NCI-H2107 treated with DMSO at 0.1 percent for 48 hours (cell line): Measurements from ENCODE around the gene ZNF419.
"Not testable (repeated sequence)": the region's sequence is repeated elsewhere in the genome, so short reads cannot be mapped to it uniquely, and the experiment has no call there.

ENCODE experiments used
- DNase-seq: peaks from one replicate; lab custom pipeline; 2025; ENCODE audit not compliant: unreplicated experiment; lab: John Stamatoyannopoulos, UW

ZNF419 gene

GRCh38 chr19:57487477-57488298, at the start of gene ZNF419:
Gene ZNF419, plus strand, starts transcription at chr19:57487750. Its CDS starts 201 bp downstream, at chr19:57487951.
- peak; percentile 86 for DNase-seq

- no peak for DNase-seq
These were observed 49.6 kb upstream of the ZNF419 start for GRCh38 chr19:57437931-57438330.

- no peak for DNase-seq
These were observed 48.6 kb upstream of the ZNF419 start for GRCh38 chr19:57438925-57439324.

GRCh38 chr19:57441979-57442752, 45.4 kb upstream of the ZNF419 start:
- DNase-seq: no peak

GRCh38 chr19:57443121-57443696, 44.3 kb upstream of the ZNF419 start:
- no peak for DNase-seq

- DNase-seq: no peak
These were observed 35.2 kb upstream of the ZNF419 start for GRCh38 chr19:57452307-57452706.

- no peak for DNase-seq
These were observed 21.7 kb upstream of the ZNF419 start for GRCh38 chr19:57465680-57466381.

GRCh38 chr19:57466489-57466888, 21.1 kb upstream of the ZNF419 start:
- no peak for DNase-seq

GRCh38 chr19:57473646-57474045, 13.9 kb upstream of the ZNF419 start:
- DNase-seq: no peak

- peak; percentile 88 for DNase-seq
These were observed 10.2 kb upstream of the ZNF419 start, which contains the start of gene ZNF772 for GRCh38 chr19:57477191-57478008. Gene ZNF772, minus strand, starts transcription at chr19:57477566. Its CDS starts 257 bp downstream, at chr19:57477309.

- DNase-seq: not testable (repeated sequence)
These were observed 722 bp downstream of the ZNF419 start for GRCh38 chr19:57488299-57488644.

- not testable (repeated sequence) for DNase-seq
These were observed 11.8 kb downstream of the ZNF419 start for GRCh38 chr19:57499332-57499679.

- DNase-seq: peak; percentile 64
These were observed 12.3 kb downstream of the ZNF419 start, which contains the start of gene ZNF773 for GRCh38 chr19:57499680-57500395. Gene ZNF773, plus strand, starts transcription at chr19:57499938. Its CDS starts 143 bp downstream, at chr19:57500081.

- not testable (repeated sequence) for DNase-seq
These were observed 12.8 kb downstream of the ZNF419 start for GRCh38 chr19:57500400-57500799.

GRCh38 chr19:57506163-57506562, 18.6 kb downstream of the ZNF419 start:
- DNase-seq: no peak

- DNase-seq: no peak
These were observed 23.9 kb downstream of the ZNF419 start for GRCh38 chr19:57511484-57511883.

GRCh38 chr19:57512845-57513244, 25.3 kb downstream of the ZNF419 start:
- DNase-seq: no peak

- DNase-seq: no peak
These were observed 27.7 kb downstream of the ZNF419 start for GRCh38 chr19:57515255-57515654.

GRCh38 chr19:57518021-57518420, 30.5 kb downstream of the ZNF419 start:
- not testable (repeated sequence) for DNase-seq
